Measurements from ENCODE around the gene MT1H.

The MT1H gene

DNA sequence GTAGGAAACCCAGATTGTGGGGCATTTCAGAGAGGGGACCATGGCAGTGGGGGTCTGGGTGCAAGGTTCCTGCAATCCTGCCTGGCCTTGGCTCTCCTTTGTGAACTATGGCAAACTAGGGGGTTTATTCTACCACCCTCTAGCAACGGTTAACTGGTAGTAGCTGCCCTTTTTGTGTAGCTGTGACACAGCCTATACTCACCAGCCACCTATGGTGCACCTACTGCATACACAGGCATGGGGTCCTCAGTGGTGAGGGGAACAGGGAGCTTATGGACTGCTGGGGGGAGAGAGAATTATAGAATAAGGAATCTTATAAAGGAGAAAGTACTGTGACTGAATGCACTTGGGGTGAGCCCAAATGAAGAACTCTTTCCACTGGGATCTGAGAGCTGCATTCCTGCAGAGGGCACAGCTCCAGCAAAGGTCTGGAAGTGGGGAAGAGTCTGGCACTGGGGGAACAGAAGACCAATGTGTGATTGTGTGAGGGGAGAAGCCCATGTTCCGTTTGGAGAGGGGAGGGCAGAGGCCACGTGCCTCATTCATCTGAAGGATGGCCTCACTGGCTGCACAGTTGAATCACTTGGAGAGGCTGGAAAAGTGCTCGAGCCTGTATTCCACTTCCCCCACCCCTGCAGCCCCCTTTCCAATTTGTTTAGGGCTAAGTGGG, 14.8 kb downstream of the MT1H start:
- peaks cover 34% of the 10 kb centered on the region for H3K4me1 ChIP-seq (ENCODE audit: control insufficient read depth, insufficient read depth, low read length)
- H3K27me3 ChIP-seq (ENCODE audit: control insufficient read depth, insufficient read depth, low read length): no peaks in the 10 kb centered on the region
- no peaks in the 10 kb centered on the region for H3K36me3 ChIP-seq (ENCODE audit: control insufficient read depth, insufficient read depth, low read length)
- no peak overlapping the region for H3K9ac ChIP-seq (ENCODE audit: low read length)
- no peaks in the 10 kb centered on the region for H3K9me3 ChIP-seq (ENCODE audit: control insufficient read depth, low read length)
- H3K4me3 ChIP-seq (ENCODE audit: low read length): no peak overlapping the region

DNA sequence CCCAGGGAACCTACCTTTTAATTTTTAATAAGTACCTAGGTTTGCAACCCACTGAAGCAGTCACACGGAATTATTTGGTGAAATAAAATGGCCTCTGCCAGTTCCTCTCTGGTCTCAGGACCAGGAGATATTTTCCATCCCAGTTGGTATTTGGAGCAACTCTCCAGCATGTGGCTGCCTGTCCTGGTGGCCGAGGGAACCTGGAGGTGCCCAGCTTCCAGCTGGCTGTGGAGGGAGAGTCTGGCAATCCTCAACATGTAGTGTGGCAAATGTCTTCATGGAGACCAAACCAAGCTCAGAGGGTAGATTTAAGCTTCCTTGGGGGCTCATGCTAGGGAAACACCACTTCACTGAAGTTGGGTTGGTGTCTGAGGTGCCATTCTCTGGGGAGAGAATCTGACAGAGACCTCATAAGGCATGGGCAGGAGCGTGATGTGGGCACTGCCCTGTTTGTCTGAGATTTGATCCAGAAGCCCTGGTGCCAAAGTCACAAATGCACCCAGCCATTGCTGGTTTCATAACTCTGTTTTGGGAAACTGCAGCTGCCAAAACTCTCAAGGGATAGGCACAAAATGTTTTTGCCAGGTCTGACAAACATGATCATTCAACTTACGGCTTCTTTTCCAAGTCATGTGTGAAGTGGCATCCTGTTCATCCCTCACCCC, 15.4 kb downstream of the MT1H start:
- H3K27me3 ChIP-seq (ENCODE audit: control insufficient read depth, insufficient read depth, low read length): no peaks in the 10 kb centered on the region
- H3K9ac ChIP-seq (ENCODE audit: low read length): no peak overlapping the region
- no peaks in the 10 kb centered on the region for H3K36me3 ChIP-seq (ENCODE audit: control insufficient read depth, insufficient read depth, low read length)
- H3K9me3 ChIP-seq (ENCODE audit: control insufficient read depth, low read length): no peaks in the 10 kb centered on the region
- peaks cover 40% of the 10 kb centered on the region for H3K4me1 ChIP-seq (ENCODE audit: control insufficient read depth, insufficient read depth, low read length)
- H3K4me3 ChIP-seq (ENCODE audit: low read length): no peak overlapping the region

- Histone ChIP-seq H3K4me3 (ENCODE audit: low read length) (no peak overlapping the region), H3K4me1 (ENCODE audit: control insufficient read depth, insufficient read depth, low read length) (peaks cover 38% of the 10 kb centered on the region), H3K9me3 (ENCODE audit: control insufficient read depth, low read length) (no peaks in the 10 kb centered on the region), H3K36me3 (ENCODE audit: control insufficient read depth, insufficient read depth, low read length) (no peaks in the 10 kb centered on the region), H3K9ac (ENCODE audit: low read length) (no peak overlapping the region), H3K27me3 (ENCODE audit: control insufficient read depth, insufficient read depth, low read length) (no peaks in the 10 kb centered on the region)
These were observed 17.1 kb downstream of the MT1H start for GRCh38 chr16:56686758-56687157.

DNA sequence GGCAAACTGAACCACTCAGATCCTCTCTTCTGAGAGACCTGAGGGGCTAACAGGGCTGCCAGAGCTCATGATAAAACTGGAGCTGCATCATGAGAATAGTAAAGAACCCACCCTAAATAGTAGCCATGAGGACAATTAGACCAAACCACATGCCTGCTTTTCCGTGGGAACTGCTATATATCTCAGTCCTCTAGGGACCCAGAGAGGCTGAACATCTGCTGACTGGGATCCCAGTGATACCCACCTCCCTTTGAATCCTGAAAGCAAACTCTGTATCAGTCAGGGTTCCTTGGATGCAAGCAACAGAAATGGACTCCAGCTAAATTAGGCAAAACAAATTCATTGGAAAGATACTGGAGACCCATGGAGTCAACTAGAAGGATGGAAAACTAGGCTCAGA, 19.1 kb downstream of the MT1H start:
- Histone ChIP-seq H3K4me1 (ENCODE audit: control insufficient read depth, insufficient read depth, low read length) (peaks cover 21% of the 10 kb centered on the region), H3K4me3 (ENCODE audit: low read length) (no peak overlapping the region), H3K27me3 (ENCODE audit: control insufficient read depth, insufficient read depth, low read length) (no peaks in the 10 kb centered on the region), H3K36me3 (ENCODE audit: control insufficient read depth, insufficient read depth, low read length) (no peaks in the 10 kb centered on the region), H3K9me3 (ENCODE audit: control insufficient read depth, low read length) (no peaks in the 10 kb centered on the region), H3K9ac (ENCODE audit: low read length) (no peak overlapping the region)

- peaks cover 16% of the 10 kb centered on the region for H3K4me1 ChIP-seq (ENCODE audit: control insufficient read depth, insufficient read depth, low read length)
These were observed 19.6 kb downstream of the MT1H start for GRCh38 chr16:56689171-56689570.

DNA sequence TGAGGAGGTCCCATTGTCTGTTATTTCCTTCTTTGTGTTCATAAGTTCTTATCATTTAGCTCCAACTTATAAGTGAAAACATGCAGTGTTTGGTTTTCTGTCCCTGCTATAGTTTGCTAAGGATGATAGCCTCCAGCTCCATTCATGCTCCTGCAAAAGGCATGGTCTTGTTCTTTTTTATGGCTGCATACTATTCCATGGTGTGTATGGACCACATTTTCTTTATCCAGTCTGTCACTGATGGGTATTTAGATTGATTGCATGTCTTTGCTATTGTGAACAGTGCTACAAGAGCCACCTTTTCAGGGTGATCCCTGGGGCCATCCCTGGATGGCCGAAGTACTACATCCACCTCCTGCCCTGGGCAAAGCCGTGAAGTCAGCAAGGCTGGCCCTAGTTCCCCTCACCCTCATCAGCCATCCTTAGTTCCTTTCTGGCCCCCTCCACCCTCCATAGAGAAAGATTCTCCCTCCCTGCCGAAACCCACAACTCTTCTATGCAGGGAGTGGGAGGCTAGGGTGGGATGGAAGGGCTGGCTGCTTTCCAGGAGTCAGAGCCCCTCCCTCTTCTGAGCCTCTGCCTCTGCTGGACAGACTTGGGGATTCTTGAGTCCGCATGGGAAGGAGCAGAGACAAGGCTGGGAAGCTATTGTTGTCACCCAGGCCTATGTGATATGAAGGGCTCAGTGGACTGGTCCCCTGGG, 21.0 kb downstream of the MT1H start:
- Histone ChIP-seq H3K4me1 (ENCODE audit: control insufficient read depth, insufficient read depth, low read length) (peaks cover 13% of the 10 kb centered on the region), H3K9ac (ENCODE audit: low read length) (no peak overlapping the region), H3K36me3 (ENCODE audit: control insufficient read depth, insufficient read depth, low read length) (no peaks in the 10 kb centered on the region), H3K9me3 (ENCODE audit: control insufficient read depth, low read length) (no peaks in the 10 kb centered on the region), H3K27me3 (ENCODE audit: control insufficient read depth, insufficient read depth, low read length) (no peaks in the 10 kb centered on the region), H3K4me3 (ENCODE audit: low read length) (no peak overlapping the region)

More at GRCh38 chr16:56689171-56689570, 19.6 kb downstream of the MT1H start:
- H3K9me3 ChIP-seq (ENCODE audit: control insufficient read depth, low read length): no peaks in the 10 kb centered on the region
- H3K9ac ChIP-seq (ENCODE audit: low read length): no peak overlapping the region
- H3K27me3 ChIP-seq (ENCODE audit: control insufficient read depth, insufficient read depth, low read length): no peaks in the 10 kb centered on the region
- no peaks in the 10 kb centered on the region for H3K36me3 ChIP-seq (ENCODE audit: control insufficient read depth, insufficient read depth, low read length)
- H3K4me3 ChIP-seq (ENCODE audit: low read length): no peak overlapping the region

- Histone ChIP-seq H3K9ac (ENCODE audit: low read length) (no peak overlapping the region), H3K4me1 (ENCODE audit: control insufficient read depth, insufficient read depth, low read length) (peaks cover 13% of the 10 kb centered on the region), H3K36me3 (ENCODE audit: control insufficient read depth, insufficient read depth, low read length) (no peaks in the 10 kb centered on the region), H3K4me3 (ENCODE audit: low read length) (no peak overlapping the region), H3K27me3 (ENCODE audit: control insufficient read depth, insufficient read depth, low read length) (no peaks in the 10 kb centered on the region), H3K9me3 (ENCODE audit: control insufficient read depth, low read length) (no peaks in the 10 kb centered on the region)
These were observed 22.3 kb downstream of the MT1H start for GRCh38 chr16:56691885-56692284.

- Histone ChIP-seq H3K4me1 (ENCODE audit: control insufficient read depth, insufficient read depth, low read length) (no peaks in the 10 kb centered on the region), H3K4me3 (ENCODE audit: low read length) (no peak overlapping the region), H3K36me3 (ENCODE audit: control insufficient read depth, insufficient read depth, low read length) (no peaks in the 10 kb centered on the region), H3K9ac (ENCODE audit: low read length) (no peak overlapping the region), H3K27me3 (ENCODE audit: control insufficient read depth, insufficient read depth, low read length) (no peaks in the 10 kb centered on the region), H3K9me3 (ENCODE audit: control insufficient read depth, low read length) (no peaks in the 10 kb centered on the region)
These were observed 25.6 kb downstream of the MT1H start for GRCh38 chr16:56695246-56695645.

- Histone ChIP-seq H3K4me1 (ENCODE audit: control insufficient read depth, insufficient read depth, low read length) (peaks cover 4% of the 10 kb centered on the region), H3K9ac (ENCODE audit: low read length) (no peak overlapping the region), H3K9me3 (ENCODE audit: control insufficient read depth, low read length) (no peaks in the 10 kb centered on the region), H3K4me3 (ENCODE audit: low read length) (no peak overlapping the region), H3K36me3 (ENCODE audit: control insufficient read depth, insufficient read depth, low read length) (no peaks in the 10 kb centered on the region), H3K27me3 (ENCODE audit: control insufficient read depth, insufficient read depth, low read length) (no peaks in the 10 kb centered on the region)
These were observed 28.0 kb downstream of the MT1H start for GRCh38 chr16:56697456-56698155.

DNA sequence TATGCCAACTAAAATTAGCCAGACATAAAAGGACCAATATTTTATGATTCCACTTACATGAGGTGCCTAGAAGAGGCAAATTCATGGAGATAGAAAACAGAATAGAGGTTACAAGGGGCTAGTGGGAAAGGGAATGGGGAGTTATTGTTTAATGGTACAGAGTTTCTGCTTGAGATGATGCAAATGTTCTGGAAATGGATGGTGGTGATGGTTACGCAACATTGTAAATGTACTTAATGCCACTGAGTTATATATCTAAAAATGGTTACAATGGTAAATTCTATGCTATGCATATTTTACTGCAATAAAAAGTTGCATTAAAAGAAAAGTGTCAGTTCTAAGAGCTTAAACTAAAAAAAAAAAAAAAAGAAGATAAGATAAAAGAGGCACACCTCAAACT, 30.6 kb downstream of the MT1H start:
- peaks cover 4% of the 10 kb centered on the region for H3K4me1 ChIP-seq (ENCODE audit: control insufficient read depth, insufficient read depth, low read length)

DNA sequence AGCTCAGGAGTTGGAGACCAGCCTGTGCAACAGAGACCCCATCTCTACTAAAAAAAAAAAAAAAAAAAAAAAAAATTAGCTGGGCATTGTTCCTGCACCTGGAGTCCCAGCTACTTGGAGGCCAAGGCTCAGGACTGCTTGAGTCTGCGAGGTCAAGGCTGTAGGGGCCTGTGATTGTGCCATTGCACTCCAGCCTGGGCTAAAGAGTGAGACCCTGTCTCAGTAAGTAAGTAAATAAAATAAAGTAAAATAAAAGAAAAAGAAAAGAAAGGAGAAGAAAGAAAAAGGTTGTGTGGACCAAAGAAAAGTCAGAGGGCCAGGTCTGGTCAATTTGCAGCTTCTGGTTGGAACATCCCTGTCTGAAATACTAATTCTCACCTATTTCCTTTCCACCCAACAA, 31.0 kb downstream of the MT1H start:
- Histone ChIP-seq H3K27me3 (ENCODE audit: control insufficient read depth, insufficient read depth, low read length) (no peaks in the 10 kb centered on the region), H3K9me3 (ENCODE audit: control insufficient read depth, low read length) (no peaks in the 10 kb centered on the region), H3K9ac (ENCODE audit: low read length) (no peak overlapping the region), H3K36me3 (ENCODE audit: control insufficient read depth, insufficient read depth, low read length) (no peaks in the 10 kb centered on the region), H3K4me1 (ENCODE audit: control insufficient read depth, insufficient read depth, low read length) (peaks cover 4% of the 10 kb centered on the region), H3K4me3 (ENCODE audit: low read length) (no peak overlapping the region)

More for the DNA sequence above, 30.6 kb downstream of the MT1H start:
- H3K4me3 ChIP-seq (ENCODE audit: low read length): no peak overlapping the region
- no peaks in the 10 kb centered on the region for H3K9me3 ChIP-seq (ENCODE audit: control insufficient read depth, low read length)
- no peaks in the 10 kb centered on the region for H3K27me3 ChIP-seq (ENCODE audit: control insufficient read depth, insufficient read depth, low read length)
- H3K9ac ChIP-seq (ENCODE audit: low read length): no peak overlapping the region
- H3K36me3 ChIP-seq (ENCODE audit: control insufficient read depth, insufficient read depth, low read length): no peaks in the 10 kb centered on the region

DNA sequence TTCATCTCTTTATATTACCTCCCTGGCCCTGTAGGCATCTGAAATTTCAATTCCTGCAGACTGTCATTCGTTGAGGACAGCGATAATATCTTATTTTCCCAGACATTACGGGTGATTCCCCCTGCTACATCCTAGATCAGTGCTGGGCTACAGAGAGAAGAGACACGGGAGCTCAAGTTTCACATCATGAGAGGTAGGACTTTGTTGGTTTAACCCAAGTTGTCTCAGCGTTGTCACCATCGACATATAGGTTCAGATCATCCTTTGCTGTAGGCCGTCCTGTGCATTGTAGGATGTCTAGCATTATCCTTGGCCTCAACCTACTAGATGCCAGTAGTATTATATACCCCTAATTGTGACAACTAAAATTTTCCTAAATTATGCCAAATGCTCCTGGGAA, 31.9 kb downstream of the MT1H start:
- Histone ChIP-seq H3K36me3 (ENCODE audit: control insufficient read depth, insufficient read depth, low read length) (no peaks in the 10 kb centered on the region), H3K27me3 (ENCODE audit: control insufficient read depth, insufficient read depth, low read length) (no peaks in the 10 kb centered on the region), H3K9me3 (ENCODE audit: control insufficient read depth, low read length) (no peaks in the 10 kb centered on the region), H3K4me3 (ENCODE audit: low read length) (no peak overlapping the region), H3K9ac (ENCODE audit: low read length) (no peak overlapping the region), H3K4me1 (ENCODE audit: control insufficient read depth, insufficient read depth, low read length) (peaks cover 4% of the 10 kb centered on the region)
